Fibroblast of lung (primary cell): ENCODE results near the gene KRTAP4-3. TPM values are rescaled to one million over a fixed set of nuclear protein-coding genes. Genes with fewer than 3 reads are reported as not detected.
"Not testable (repeated sequence)": the region's sequence is repeated elsewhere in the genome, so short reads cannot be mapped to it uniquely, and the experiment has no call there.

Source experiments
- DNase-seq, 2 donors: peaks; one replicate each; pipeline versions ENCODE4 v3.0.0 to v3.0.0-alpha.2; 2010; ENCODE audit warnings: low read depth in 2 of 2
- H2AFZ ChIP-seq: 2 replicates; pipeline ENCODE4 v1.5.1; 2012; ENCODE audit warnings: low read length, control low read depth, inconsistent platforms
- H3K27ac ChIP-seq: 2 replicates; pipeline ENCODE4 v1.5.1; 2011; ENCODE audit warnings: low read length, control low read depth; ENCODE audit not compliant: insufficient read depth
- H3K27me3 ChIP-seq: 2 replicates; pipeline ENCODE4 v1.5.1; 2011; ENCODE audit warnings: mild to moderate bottlenecking, low read length; ENCODE audit not compliant: control insufficient read depth, insufficient read depth
- H3K36me3 ChIP-seq: 2 replicates; pipeline ENCODE4 v1.5.1; 2011; ENCODE audit warnings: low read length; ENCODE audit not compliant: control insufficient read depth, insufficient read depth
- H3K4me1 ChIP-seq: 2 replicates; pipeline ENCODE4 v1.5.1; 2011; ENCODE audit warnings: low read length; ENCODE audit not compliant: control insufficient read depth, insufficient read depth; ENCODE audit errors: extremely low read depth
- H3K4me2 ChIP-seq: 2 replicates; pipeline ENCODE4 v1.5.1; 2011; ENCODE audit warnings: low read length, control low read depth; ENCODE audit not compliant: insufficient read depth; ENCODE audit errors: extremely low read depth
- H3K4me3 ChIP-seq, 4 experiments: fragments of 200-600 bp in 1 of 4; sonication (generic) in 1 of 4; replicated peaks in 1 of 4; 2 replicates each; pipeline ENCODE4 v1.5.1; 2011 to 2016; ENCODE audit warnings: low read length in 4 of 4, low read depth in 3 of 4, mild to moderate bottlenecking in 3 of 4, control low read depth in 2 of 4, inconsistent platforms in 1 of 4, mixed read lengths in 1 of 4; ENCODE audit not compliant: insufficient read depth in 1 of 4; ENCODE audit errors: control extremely low read depth in 1 of 4
- H3K79me2 ChIP-seq: 2 replicates; pipeline ENCODE4 v1.5.1; 2012; ENCODE audit warnings: mild to moderate bottlenecking, low read length, inconsistent platforms; ENCODE audit not compliant: control insufficient read depth, insufficient read depth
- H3K9ac ChIP-seq: 2 replicates; pipeline ENCODE4 v1.5.1; 2011; ENCODE audit warnings: mild to moderate bottlenecking, low read length, control low read depth; ENCODE audit not compliant: insufficient read depth
- H3K9me3 ChIP-seq: 2 replicates; pipeline ENCODE4 v1.5.1; 2012; ENCODE audit warnings: low read depth, low read length; ENCODE audit not compliant: control insufficient read depth, insufficient read depth
- H4K20me1 ChIP-seq: 2 replicates; pipeline ENCODE4 v1.5.1; 2011; ENCODE audit warnings: low read length; ENCODE audit not compliant: control insufficient read depth, insufficient read depth; ENCODE audit errors: extremely low read depth
- EZH2 ChIP-seq: IDR thresholded peaks from 2 replicates; pipeline ENCODE4 v1.5.1; 2012; ENCODE audit warnings: low read length, control low read depth, mild to moderate bottlenecking; ENCODE audit errors: missing control alignments
- polyA plus RNA-seq, 2 donors: library from polyadenylated mRNA; depleted of rRNA in 1 of 2; stranded (reverse) in 1 of 2; unstranded in 1 of 2; fragments of >200 nt; gene quantifications; 2 replicates each; pipeline ENCODE4 v1.2.1, GENCODE V29; 2011 to 2012; ENCODE audit warnings: missing spikeins in 1 of 2
- total RNA-seq: library from RNA; depleted of rRNA; stranded (reverse); fragments of >200 nt; gene quantifications from 2 replicates; pipeline ENCODE4 v1.2.1, GENCODE V29; 2014
- TF ChIP-seq, protein P1 (sequence below), 2 donors: IDR thresholded peaks in 1 of 2; conservative IDR thresholded peaks in 1 of 2; 1 replicate in 1 of 2; 2 replicates in 1 of 2; pipeline ENCODE4 v1.5.1; 2011 to 2012; ENCODE audit warnings: low read length in 2 of 2, control low read depth in 1 of 2, inconsistent platforms in 1 of 2, low read depth in 1 of 2, mild to moderate bottlenecking in 1 of 2

KRTAP4-3 gene
- total and polyA plus RNA-seq, 2 donors (not counting 1 experiment from before 2014, with no cell fraction given), result not detected

DNA sequence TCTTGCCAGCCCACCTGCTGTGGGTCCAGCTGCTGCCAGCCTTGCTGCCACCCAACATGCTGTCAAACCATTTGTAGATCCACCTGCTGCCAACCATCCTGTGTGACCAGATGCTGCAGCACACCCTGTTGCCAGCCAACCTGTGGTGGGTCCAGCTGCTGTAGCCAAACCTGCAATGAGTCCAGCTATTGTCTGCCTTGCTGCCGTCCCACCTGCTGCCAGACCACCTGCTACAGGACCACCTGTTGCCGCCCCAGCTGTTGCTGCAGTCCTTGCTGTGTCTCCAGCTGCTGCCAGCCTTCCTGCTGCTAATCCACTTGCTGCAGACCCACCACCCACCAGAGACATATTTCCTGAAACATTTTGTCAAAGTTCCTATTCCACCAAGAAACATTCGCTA lies 22.3 kb upstream of the KRTAP4-3 start:
- TF ChIP-seq, protein P1, sequence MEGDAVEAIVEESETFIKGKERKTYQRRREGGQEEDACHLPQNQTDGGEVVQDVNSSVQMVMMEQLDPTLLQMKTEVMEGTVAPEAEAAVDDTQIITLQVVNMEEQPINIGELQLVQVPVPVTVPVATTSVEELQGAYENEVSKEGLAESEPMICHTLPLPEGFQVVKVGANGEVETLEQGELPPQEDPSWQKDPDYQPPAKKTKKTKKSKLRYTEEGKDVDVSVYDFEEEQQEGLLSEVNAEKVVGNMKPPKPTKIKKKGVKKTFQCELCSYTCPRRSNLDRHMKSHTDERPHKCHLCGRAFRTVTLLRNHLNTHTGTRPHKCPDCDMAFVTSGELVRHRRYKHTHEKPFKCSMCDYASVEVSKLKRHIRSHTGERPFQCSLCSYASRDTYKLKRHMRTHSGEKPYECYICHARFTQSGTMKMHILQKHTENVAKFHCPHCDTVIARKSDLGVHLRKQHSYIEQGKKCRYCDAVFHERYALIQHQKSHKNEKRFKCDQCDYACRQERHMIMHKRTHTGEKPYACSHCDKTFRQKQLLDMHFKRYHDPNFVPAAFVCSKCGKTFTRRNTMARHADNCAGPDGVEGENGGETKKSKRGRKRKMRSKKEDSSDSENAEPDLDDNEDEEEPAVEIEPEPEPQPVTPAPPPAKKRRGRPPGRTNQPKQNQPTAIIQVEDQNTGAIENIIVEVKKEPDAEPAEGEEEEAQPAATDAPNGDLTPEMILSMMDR (conservative IDR thresholded peaks at IDR 0.05 in 1 of 2, IDR thresholded peaks at IDR 0.05 in 1 of 2; ENCODE audit: low read depth in 1 of 2, low read length in 2 of 2), result no peak
- TF ChIP-seq EZH2, result no peak
- no peaks in the 10 kb centered on the region for H3K79me2 ChIP-seq
- H3K4me1 ChIP-seq, result no peaks in the 10 kb centered on the region
- H3K4me2 ChIP-seq, result no peak overlapping the region
- no peaks in the 10 kb centered on the region for H3K36me3 ChIP-seq
- H4K20me1 ChIP-seq, result no peaks in the 10 kb centered on the region
- H3K27ac ChIP-seq, result no peak overlapping the region
- peaks cover 6% of the 10 kb centered on the region for H3K27me3 ChIP-seq
- DNase-seq, result no peak
- no peak overlapping the region for H3K9ac ChIP-seq
- no peak overlapping the region for H3K4me3 ChIP-seq
- H2AFZ ChIP-seq, result no peak overlapping the region
- H3K9me3 ChIP-seq, result no peaks in the 10 kb centered on the region

DNA sequence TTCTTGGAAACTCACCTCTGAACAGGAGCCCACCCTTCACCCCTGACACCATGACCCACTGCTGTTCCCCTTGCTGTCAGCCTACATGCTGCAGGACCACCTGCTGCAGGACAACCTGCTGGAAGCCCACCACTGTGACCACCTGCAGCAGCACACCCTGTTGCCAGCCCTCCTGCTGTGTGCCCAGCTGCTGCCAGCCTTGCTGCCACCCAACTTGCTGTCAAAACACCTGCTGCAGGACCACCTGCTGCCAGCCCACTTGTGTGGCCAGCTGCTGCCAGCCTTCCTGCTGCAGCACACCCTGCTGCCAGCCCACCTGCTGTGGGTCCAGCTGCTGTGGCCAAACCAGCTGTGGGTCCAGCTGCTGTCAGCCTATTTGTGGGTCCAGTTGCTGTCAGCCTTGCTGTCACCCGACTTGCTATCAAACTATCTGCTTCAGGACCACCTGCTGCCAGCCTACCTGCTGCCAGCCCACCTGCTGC lies 21.9 kb upstream of the KRTAP4-3 start, which contains the start of gene KRTAP9-1:
KRTAP9-1 (plus strand) TSS at position 51 of the 482 bp plus-strand sequence; CDS start at position 51, 0 bp downstream.
- not testable (repeated sequence) for H3K4me3 ChIP-seq, H3K9me3 ChIP-seq, H3K27ac ChIP-seq, H3K27me3 ChIP-seq, H3K79me2 ChIP-seq, H2AFZ ChIP-seq, H3K36me3 ChIP-seq, H4K20me1 ChIP-seq, H3K4me2 ChIP-seq, H3K4me1 ChIP-seq, DNase-seq, H3K9ac ChIP-seq

DNA sequence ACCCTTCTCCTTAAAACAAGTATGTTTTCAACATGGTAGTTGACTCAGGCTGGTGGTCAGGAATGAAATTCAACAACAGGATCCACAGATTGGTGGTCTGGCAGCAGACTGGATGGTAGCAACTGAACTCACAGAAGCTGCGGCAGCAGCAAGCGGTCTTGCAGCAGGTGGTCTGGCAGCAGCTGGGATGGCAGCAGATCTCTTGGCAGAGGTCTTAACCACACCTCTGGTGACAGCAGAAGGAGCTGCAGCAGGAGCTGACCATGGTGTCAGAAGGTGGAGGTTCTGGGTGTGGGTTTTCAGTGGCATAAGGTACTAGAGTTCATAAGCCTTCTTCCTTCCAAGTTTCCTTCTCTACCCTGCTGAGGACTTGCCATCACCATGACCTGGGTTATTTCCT lies 18.9 kb upstream of the KRTAP4-3 start:
- Histone ChIP-seq H3K4me3 (no peak overlapping the region), H3K9ac (no peak overlapping the region), H3K27me3 (peaks cover 6% of the 10 kb centered on the region), H3K36me3 (no peaks in the 10 kb centered on the region), H3K27ac (no peak overlapping the region), H3K9me3 (no peaks in the 10 kb centered on the region), H3K79me2 (no peaks in the 10 kb centered on the region), H3K4me2 (no peak overlapping the region), H3K4me1 (no peaks in the 10 kb centered on the region), H2AFZ (no peak overlapping the region), H4K20me1 (no peaks in the 10 kb centered on the region)
- TF ChIP-seq EZH2, result no peak
- TF ChIP-seq, protein P1 (conservative IDR thresholded peaks at IDR 0.05 in 1 of 2, IDR thresholded peaks at IDR 0.05 in 1 of 2; ENCODE audit: low read depth in 1 of 2, low read length in 2 of 2), result no peak
- no peak for DNase-seq
